ENCODE measurements around the gene SEC22C. TPM values are rescaled to one million over a fixed set of nuclear protein-coding genes. Genes with fewer than 3 reads are reported as not detected.
"Not testable (repeated sequence)": the region's sequence is repeated elsewhere in the genome, so short reads cannot be mapped to it uniquely, and the experiment has no call there.

Gene SEC22C
- total RNA-seq, 2 donors from 2014 or later: 47.1 to 49.7 TPM

DNA sequence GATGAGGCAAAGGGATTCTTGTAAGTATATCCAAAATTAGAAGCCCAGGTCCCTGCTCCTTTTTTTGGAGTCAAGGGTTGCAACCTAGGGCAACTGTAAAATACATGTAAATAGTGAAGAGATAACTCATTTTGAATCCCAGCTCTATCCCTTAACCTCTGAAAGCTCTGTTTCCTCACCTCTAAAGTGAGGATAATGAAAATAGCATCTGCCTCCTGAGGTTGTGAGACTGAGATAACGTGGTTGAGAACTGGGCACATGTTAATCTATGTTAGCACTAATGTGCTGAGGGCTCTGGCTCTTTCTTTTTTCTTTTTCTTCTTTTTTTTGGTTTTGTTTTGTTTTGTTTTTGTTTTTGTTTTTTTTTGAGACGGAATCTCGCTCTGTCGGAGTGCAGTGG lies 13.9 kb upstream of the SEC22C start:
- DNase-seq (ENCODE audit: low spot score) (no peak), ATAC-seq (no peak)
- Mint-ChIP-seq H3K9me3 (no peaks in the 10 kb centered on the region), H3K36me3 (peaks cover 10% of the 10 kb centered on the region), H3K27me3 (no peaks in the 10 kb centered on the region), H3K4me3 (no peak overlapping the region), H3K4me1 (ENCODE audit: low read depth in 2 of 2) (peaks cover 17 to 30% of the 10 kb centered on the region in 2 donors), H3K27ac (no peak overlapping the region)

DNA sequence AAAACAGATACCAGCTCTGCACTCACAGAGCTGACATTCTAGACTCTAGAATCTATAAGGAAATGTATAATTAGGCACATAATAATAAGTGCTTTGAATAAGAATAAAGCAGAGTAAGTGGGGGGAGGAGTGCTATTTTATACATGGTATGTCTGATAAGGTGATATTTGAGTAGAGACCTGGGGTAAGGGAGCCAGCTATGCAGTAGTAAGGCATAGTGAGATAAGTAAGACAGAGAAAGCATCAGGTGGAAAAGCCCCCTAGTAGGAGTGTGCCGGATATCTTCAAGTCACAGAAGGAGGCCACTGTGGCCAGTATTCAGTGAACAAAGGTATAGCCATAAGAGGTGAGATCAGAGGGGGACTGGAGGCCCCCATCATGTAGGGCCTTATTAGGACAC lies 11.9 kb upstream of the SEC22C start:
- H3K27me3 Mint-ChIP-seq: no peaks in the 10 kb centered on the region
- ATAC-seq: no peak
- peaks cover 11 to 22% of the 10 kb centered on the region in 2 donors for H3K4me1 Mint-ChIP-seq (ENCODE audit: low read depth in 2 of 2)
- DNase-seq (ENCODE audit: low spot score): no peak
- no peak overlapping the region for H3K27ac Mint-ChIP-seq
- H3K4me3 Mint-ChIP-seq: peak overlapping the region; percentile 1
- no peaks in the 10 kb centered on the region for H3K9me3 Mint-ChIP-seq
- peaks cover 10% of the 10 kb centered on the region for H3K36me3 Mint-ChIP-seq

- ATAC-seq (no peak), DNase-seq (ENCODE audit: low spot score) (no peak)
- H3K27ac Mint-ChIP-seq: peak overlapping the region in 1 of 2 donors; percentile 83
- H3K27me3 Mint-ChIP-seq: no peaks in the 10 kb centered on the region
- no peaks in the 10 kb centered on the region for H3K9me3 Mint-ChIP-seq
- H3K4me3 Mint-ChIP-seq: peak overlapping the region; percentile 92
- peaks cover 7 to 18% of the 10 kb centered on the region in 2 donors for H3K4me1 Mint-ChIP-seq (ENCODE audit: low read depth in 2 of 2)
- peaks cover 10% of the 10 kb centered on the region for H3K36me3 Mint-ChIP-seq
These were observed 10.0 kb upstream of the SEC22C start for GRCh38 chr3:42591811-42592210.

DNA sequence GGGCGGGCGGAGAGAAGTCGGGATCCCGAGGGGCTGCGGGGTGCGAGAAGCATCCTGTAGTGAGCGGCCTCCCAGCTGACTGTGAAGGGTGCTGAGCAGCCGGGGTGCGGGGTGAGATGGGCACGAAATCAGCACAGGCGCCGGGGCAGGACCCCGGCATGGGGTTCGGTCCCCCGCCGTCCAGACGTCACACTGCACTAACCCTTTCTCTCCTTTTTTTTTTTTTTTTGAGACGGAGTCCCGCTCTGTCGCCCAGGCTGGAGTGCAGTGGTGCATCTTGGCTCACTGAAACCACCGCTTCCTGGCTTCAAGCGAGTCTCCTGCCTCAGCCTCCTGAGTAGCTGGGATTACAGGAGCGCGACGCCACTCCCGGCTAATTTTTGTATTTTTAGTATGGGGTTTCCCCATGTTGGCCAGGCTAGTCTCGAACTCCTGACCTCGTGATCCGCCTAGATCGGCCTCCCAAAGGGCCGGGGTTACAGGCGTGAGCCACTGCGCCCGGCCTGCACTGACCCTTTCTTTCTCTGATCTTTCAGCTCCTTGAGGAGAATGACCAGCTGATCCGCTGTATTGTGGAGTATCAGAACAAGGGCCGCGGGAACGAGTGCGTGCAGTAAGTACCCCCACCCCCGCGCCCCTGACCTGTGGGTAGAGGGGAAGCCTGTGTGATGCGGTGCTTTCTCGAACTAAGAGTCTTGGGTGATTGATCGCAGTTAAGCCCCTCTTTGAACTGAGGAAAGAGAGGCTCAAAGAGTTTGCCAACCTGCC lies 9.4 kb upstream of the SEC22C start:
- H3K4me3 Mint-ChIP-seq: peak overlapping the region; percentile 92
- H3K4me1 Mint-ChIP-seq (ENCODE audit: low read depth in 2 of 2): peaks cover 7 to 18% of the 10 kb centered on the region in 2 donors
- ATAC-seq: peak in 1 of 2 donors; percentile 7
- H3K36me3 Mint-ChIP-seq: peaks cover 10% of the 10 kb centered on the region
- H3K27me3 Mint-ChIP-seq: no peaks in the 10 kb centered on the region
- H3K27ac Mint-ChIP-seq: peak overlapping the region; percentile 63 to 83
- H3K9me3 Mint-ChIP-seq: no peaks in the 10 kb centered on the region
- no peak for DNase-seq (ENCODE audit: low spot score)

- Mint-ChIP-seq H3K36me3 (peaks cover 10% of the 10 kb centered on the region), H3K9me3 (no peaks in the 10 kb centered on the region), H3K4me3 (peak overlapping the region; percentile 92), H3K27me3 (no peaks in the 10 kb centered on the region), H3K27ac (peak overlapping the region in 1 of 2 donors; percentile 83), H3K4me1 (ENCODE audit: low read depth in 2 of 2) (peaks cover 7 to 18% of the 10 kb centered on the region in 2 donors)
- DNase-seq (ENCODE audit: low spot score): no peak
- no peak for ATAC-seq
These were observed 7.8 kb upstream of the SEC22C start for GRCh38 chr3:42589382-42590109.

GRCh38 chr3:42588625-42589024 lies 6.9 kb upstream of the SEC22C start:
- Mint-ChIP-seq H3K4me1 (ENCODE audit: low read depth in 2 of 2) (peaks cover 3 to 14% of the 10 kb centered on the region in 2 donors), H3K36me3 (peaks cover 3% of the 10 kb centered on the region), H3K27me3 (no peaks in the 10 kb centered on the region), H3K27ac (no peak overlapping the region), H3K4me3 (no peak overlapping the region), H3K9me3 (no peaks in the 10 kb centered on the region)
- ATAC-seq (no peak), DNase-seq (ENCODE audit: low spot score) (no peak)

DNA sequence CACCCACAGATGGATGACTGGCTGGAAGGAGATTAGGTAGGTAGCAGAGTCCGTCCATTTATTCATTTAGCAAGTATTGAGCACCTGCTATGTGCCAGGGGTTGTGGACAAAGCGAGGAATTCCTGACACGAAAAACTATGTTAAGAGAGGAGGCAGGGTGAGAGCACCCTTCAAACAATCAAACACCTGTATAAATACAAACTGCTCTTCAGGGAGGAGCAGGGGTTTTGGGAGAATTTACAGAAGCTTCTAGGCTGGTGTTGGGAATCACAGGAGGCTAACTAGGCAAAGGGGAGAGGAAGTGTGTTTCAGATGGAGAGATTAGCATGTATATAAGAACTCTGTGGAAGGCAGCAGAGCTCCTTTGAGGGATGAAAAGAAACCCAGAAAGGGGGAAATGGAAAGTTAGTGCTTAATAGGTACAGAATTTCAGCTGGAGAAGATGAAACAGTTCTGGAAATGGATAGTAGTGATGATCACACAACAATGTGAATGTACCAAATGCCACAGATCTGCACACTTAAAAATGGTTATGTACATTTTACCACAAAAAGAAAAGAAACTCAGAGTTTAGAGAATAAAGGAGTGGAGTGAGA lies 805 bp upstream of the SEC22C start:
- ATAC-seq: no peak
- Mint-ChIP-seq H3K4me1 (ENCODE audit: low read depth in 2 of 2) (peaks cover 24 to 33% of the 10 kb centered on the region in 2 donors), H3K27me3 (no peaks in the 10 kb centered on the region), H3K36me3 (peaks cover 5% of the 10 kb centered on the region), H3K4me3 (peak overlapping the region; percentile 92), H3K9me3 (no peaks in the 10 kb centered on the region), H3K27ac (peak overlapping the region; percentile 86 to 93)
- DNase-seq (ENCODE audit: low spot score): no peak

DNA sequence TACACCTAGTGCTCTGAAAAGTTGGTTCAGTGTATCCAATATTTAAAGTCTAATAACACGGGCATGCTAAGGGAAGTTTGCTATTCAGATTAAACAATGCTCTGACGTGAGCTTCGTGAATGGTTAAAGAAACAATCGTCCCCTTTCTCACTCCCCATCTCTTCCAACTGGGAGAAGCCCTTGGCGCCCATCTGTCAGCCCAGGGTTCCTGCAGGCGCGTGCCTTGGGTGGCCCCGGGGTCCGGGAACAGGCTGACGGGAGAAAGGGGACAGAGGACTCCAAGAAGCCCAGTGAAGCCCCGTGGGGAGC lies 413 bp downstream of the SEC22C start:
- Mint-ChIP-seq H3K9me3 (no peaks in the 10 kb centered on the region), H3K4me3 (peak overlapping the region; percentile 92), H3K27me3 (no peaks in the 10 kb centered on the region), H3K4me1 (ENCODE audit: low read depth in 2 of 2) (peaks cover 24 to 33% of the 10 kb centered on the region in 2 donors), H3K36me3 (peaks cover 5% of the 10 kb centered on the region), H3K27ac (peak overlapping the region; percentile 42 to 86)
- ATAC-seq: no peak
- DNase-seq (ENCODE audit: low spot score): no peak

- Mint-ChIP-seq H3K36me3 (peaks cover 17% of the 10 kb centered on the region), H3K4me1 (ENCODE audit: low read depth in 2 of 2) (peaks cover 24 to 33% of the 10 kb centered on the region in 2 donors), H3K4me3 (peak overlapping the region; percentile 40), H3K27ac (peak overlapping the region in 1 of 2 donors; percentile 13)
- not testable (repeated sequence) for H3K9me3 Mint-ChIP-seq; H3K27me3 Mint-ChIP-seq; ATAC-seq; DNase-seq (ENCODE audit: low spot score)
These were observed 2.4 kb downstream of the SEC22C start for GRCh38 chr3:42579346-42579745.

DNA sequence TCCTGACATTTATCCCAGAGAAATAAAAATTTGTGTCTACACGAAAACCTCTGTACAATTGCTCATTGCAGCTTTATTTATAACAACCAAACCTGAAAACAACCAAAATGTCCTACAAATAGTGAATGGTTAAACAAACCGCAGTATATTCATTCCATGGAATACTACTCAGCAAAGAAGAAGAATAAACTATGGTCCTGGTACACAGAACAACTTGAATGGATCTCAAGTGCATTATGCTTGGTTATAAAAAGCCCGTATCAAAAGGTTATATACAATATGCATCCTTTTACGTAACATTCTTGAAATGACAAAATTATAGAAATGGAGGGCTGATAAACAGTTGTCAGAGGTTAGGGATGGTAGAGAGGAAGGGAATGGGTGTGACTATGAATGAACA lies 3.7 kb downstream of the SEC22C start:
- Mint-ChIP-seq H3K4me3 (no peak overlapping the region), H3K36me3 (peaks cover 26% of the 10 kb centered on the region), H3K4me1 (ENCODE audit: low read depth in 2 of 2) (peaks cover 20 to 30% of the 10 kb centered on the region in 2 donors), H3K9me3 (peaks cover 4% of the 10 kb centered on the region), H3K27ac (no peak overlapping the region), H3K27me3 (no peaks in the 10 kb centered on the region)
- ATAC-seq (no peak), DNase-seq (ENCODE audit: low spot score) (no peak)

- H3K4me1 Mint-ChIP-seq (ENCODE audit: low read depth in 2 of 2): peaks cover 7 to 8% of the 10 kb centered on the region in 2 donors
- peaks cover 30% of the 10 kb centered on the region for H3K36me3 Mint-ChIP-seq
- peaks cover 4% of the 10 kb centered on the region for H3K9me3 Mint-ChIP-seq
- H3K4me3 Mint-ChIP-seq: no peak overlapping the region
- DNase-seq (ENCODE audit: low spot score) (no peak), ATAC-seq (no peak)
- no peak overlapping the region for H3K27ac Mint-ChIP-seq
- H3K27me3 Mint-ChIP-seq: no peaks in the 10 kb centered on the region
These were observed 6.5 kb downstream of the SEC22C start for GRCh38 chr3:42575137-42575741.

DNA sequence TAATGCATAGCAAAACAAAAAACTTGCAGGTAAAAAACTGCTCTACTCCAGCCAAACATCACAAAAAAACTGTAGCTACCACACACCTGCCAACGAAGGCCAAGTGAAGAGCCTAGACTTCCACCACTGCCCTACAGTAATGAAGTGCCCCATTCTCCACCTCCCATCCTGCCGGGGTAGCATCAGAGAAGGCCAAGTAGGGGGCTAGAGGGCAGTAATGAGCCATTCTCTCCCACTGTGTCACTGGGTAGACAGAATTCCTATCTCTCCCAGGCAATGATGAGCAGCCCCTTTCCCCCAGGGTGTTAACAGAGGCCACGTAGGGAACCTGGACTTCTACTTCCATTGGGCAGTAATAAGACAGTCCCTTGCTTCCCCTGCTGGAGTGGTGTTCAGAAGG lies 9.5 kb downstream of the SEC22C start:
- DNase-seq (ENCODE audit: low spot score): no peak
- Mint-ChIP-seq H3K27me3 (no peaks in the 10 kb centered on the region), H3K36me3 (peaks cover 25% of the 10 kb centered on the region), H3K27ac (no peak overlapping the region), H3K9me3 (peaks cover 4% of the 10 kb centered on the region), H3K4me3 (no peak overlapping the region), H3K4me1 (ENCODE audit: low read depth in 2 of 2) (peaks cover 0 to 3% of the 10 kb centered on the region in 2 donors)
- ATAC-seq: peak in 1 of 2 donors; percentile 63

DNA sequence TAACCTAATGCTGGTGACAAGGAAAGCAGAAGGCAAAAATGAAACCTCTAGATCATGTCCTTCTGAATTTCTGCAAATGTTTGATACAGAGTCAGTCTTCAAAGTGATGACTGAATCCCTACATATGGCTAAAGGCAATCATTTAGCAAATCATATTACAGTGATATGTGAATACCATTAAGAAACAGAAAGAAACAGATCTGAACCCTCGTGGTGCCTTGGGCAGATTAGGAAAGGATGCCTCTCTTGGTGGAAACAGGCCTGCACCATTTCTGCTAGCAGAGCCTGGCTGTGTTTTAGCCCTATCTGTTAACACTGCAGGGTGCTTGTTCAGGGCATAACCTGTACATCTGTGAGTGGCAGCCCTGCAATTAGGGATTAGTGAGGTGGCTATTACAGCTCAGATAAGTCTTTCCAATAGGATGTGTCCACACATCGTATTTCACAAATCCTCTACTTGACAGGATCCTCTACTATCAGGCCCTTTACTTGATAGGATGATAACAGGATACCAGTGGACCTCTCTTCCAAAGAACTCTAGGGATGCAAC lies 12.1 kb downstream of the SEC22C start:
- no peak for DNase-seq (ENCODE audit: low spot score)
- H3K4me3 Mint-ChIP-seq: no peak overlapping the region
- H3K27ac Mint-ChIP-seq: no peak overlapping the region
- H3K9me3 Mint-ChIP-seq: no peaks in the 10 kb centered on the region
- no peaks in the 10 kb centered on the region for H3K27me3 Mint-ChIP-seq
- ATAC-seq: no peak
- peaks cover 22% of the 10 kb centered on the region for H3K36me3 Mint-ChIP-seq
- peaks cover 5 to 6% of the 10 kb centered on the region in 2 donors for H3K4me1 Mint-ChIP-seq (ENCODE audit: low read depth in 2 of 2)

All from natural killer cell treated with Interleukin-12 subunit alpha and Interleukin-12 subunit beta and Interleukin-15 and Interleukin-18, amount 100 ng/mL, for 72 hours (primary cell).